Neural crest cell (in vitro differentiated cells): ENCODE measurements around the gene PLEKHM2. TPM values are rescaled to one million over a fixed set of nuclear protein-coding genes. Genes with fewer than 3 reads are reported as not detected.

Source experiments
- DNase-seq: peaks from one replicate; pipeline ENCODE4 v3.0.0; 2021; ENCODE audit warnings: low read depth, mixed read lengths, low spot score
- H3K27ac Mint-ChIP-seq: one replicate; pipeline ENCODE4 v1.8.0; 2021; ENCODE audit warnings: mild to moderate bottlenecking, mixed read lengths; ENCODE audit not compliant: unreplicated experiment
- H3K27me3 Mint-ChIP-seq: 2 replicates; pipeline ENCODE4 v1.8.0; 2021; ENCODE audit warnings: low read depth, mild to moderate bottlenecking, mixed read lengths
- H3K36me3 Mint-ChIP-seq: 2 replicates; pipeline ENCODE4 v1.8.0; 2021; ENCODE audit warnings: low read depth, mild to moderate bottlenecking, mixed read lengths
- H3K4me1 Mint-ChIP-seq: 2 replicates; pipeline ENCODE4 v1.8.0; 2021; ENCODE audit warnings: mixed read lengths
- H3K4me3 Mint-ChIP-seq: one replicate; pipeline ENCODE4 v1.8.0; 2021; ENCODE audit warnings: mild to moderate bottlenecking, mixed read lengths
- H3K9me3 Mint-ChIP-seq: 2 replicates; pipeline ENCODE4 v1.8.0; 2021; ENCODE audit warnings: mixed read lengths
- total RNA-seq: library from RNA; stranded (reverse); gene quantifications from 2 replicates; pipeline ENCODE4 v1.2.1, GENCODE V29; 2021
- TF ChIP-seq, protein P1 (sequence below): fragments of 200-600 bp; sonication (generic); conservative IDR thresholded peaks from 2 replicates; pipeline ENCODE4 v1.5.0; 2021; ENCODE audit warnings: antibody characterized with exemption, mild to moderate bottlenecking

Gene PLEKHM2
- total RNA-seq, 1 donor from 2014 or later = 64.5 TPM

DNA sequence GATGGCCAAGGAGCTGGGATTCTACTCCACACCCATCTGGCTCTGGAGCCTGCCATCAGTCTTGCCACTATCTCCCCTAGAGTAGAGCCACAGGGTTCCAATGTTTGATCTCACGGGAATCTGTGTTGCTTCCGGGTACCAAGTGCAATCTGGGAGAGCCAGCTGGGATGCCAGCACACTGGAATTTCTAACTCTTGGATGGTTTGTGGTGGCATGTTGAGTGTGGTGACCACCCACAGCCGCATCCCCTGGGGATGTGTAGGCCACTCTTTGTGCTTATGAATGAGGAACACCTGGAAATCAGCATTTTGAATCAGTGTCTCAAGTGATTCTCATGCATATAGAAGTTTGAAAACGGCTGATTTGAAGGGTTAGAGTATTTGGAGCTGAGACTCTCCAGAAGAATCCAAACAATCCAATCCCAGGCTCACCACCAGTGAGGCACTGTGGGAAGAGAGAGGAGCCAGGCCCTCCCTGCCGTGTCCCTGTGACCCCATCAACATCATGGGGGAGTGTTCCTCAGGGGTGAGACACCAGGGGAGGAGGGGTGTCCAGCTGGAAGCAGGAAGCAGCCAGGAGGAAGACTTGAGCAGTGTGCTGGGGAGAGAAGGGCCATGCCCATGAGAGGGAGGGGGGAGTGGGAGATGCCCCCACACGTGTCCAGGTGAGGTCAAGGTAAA lies 87.9 kb downstream of the PLEKHM2 start:
- Mint-ChIP-seq H3K9me3 (no peaks in the 10 kb centered on the region), H3K27ac (no peak overlapping the region), H3K4me3 (no peak overlapping the region), H3K36me3 (peaks cover 2% of the 10 kb centered on the region), H3K27me3 (no peaks in the 10 kb centered on the region), H3K4me1 (no peaks in the 10 kb centered on the region)
- TF ChIP-seq, protein P1, sequence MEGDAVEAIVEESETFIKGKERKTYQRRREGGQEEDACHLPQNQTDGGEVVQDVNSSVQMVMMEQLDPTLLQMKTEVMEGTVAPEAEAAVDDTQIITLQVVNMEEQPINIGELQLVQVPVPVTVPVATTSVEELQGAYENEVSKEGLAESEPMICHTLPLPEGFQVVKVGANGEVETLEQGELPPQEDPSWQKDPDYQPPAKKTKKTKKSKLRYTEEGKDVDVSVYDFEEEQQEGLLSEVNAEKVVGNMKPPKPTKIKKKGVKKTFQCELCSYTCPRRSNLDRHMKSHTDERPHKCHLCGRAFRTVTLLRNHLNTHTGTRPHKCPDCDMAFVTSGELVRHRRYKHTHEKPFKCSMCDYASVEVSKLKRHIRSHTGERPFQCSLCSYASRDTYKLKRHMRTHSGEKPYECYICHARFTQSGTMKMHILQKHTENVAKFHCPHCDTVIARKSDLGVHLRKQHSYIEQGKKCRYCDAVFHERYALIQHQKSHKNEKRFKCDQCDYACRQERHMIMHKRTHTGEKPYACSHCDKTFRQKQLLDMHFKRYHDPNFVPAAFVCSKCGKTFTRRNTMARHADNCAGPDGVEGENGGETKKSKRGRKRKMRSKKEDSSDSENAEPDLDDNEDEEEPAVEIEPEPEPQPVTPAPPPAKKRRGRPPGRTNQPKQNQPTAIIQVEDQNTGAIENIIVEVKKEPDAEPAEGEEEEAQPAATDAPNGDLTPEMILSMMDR = no peak
- no peak for DNase-seq

DNA sequence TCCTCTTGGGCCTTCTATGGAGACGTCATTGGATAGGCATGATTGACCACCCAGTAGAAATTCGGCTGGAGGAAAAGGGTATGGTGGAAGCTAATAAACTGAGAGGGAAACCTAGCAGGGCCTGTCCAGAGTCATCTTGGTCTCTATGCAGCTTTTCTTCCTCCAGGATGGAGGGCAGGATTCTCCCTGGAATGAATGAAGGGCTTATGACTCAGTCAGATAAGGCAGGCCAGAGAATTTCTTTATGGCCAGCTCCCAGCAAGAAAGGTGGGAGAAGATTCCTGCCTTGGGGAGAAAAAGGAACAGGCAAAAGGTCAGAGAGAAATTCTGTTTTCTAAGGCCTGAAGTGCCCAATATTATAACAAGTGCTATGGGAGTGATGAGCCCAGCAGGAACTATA lies 91.6 kb downstream of the PLEKHM2 start:
- no peaks in the 10 kb centered on the region for H3K9me3 Mint-ChIP-seq
- TF ChIP-seq, protein P1 = no peak
- no peaks in the 10 kb centered on the region for H3K4me1 Mint-ChIP-seq
- no peak overlapping the region for H3K27ac Mint-ChIP-seq
- DNase-seq = no peak
- H3K36me3 Mint-ChIP-seq = peaks cover 5% of the 10 kb centered on the region
- no peak overlapping the region for H3K4me3 Mint-ChIP-seq
- no peaks in the 10 kb centered on the region for H3K27me3 Mint-ChIP-seq

DNA sequence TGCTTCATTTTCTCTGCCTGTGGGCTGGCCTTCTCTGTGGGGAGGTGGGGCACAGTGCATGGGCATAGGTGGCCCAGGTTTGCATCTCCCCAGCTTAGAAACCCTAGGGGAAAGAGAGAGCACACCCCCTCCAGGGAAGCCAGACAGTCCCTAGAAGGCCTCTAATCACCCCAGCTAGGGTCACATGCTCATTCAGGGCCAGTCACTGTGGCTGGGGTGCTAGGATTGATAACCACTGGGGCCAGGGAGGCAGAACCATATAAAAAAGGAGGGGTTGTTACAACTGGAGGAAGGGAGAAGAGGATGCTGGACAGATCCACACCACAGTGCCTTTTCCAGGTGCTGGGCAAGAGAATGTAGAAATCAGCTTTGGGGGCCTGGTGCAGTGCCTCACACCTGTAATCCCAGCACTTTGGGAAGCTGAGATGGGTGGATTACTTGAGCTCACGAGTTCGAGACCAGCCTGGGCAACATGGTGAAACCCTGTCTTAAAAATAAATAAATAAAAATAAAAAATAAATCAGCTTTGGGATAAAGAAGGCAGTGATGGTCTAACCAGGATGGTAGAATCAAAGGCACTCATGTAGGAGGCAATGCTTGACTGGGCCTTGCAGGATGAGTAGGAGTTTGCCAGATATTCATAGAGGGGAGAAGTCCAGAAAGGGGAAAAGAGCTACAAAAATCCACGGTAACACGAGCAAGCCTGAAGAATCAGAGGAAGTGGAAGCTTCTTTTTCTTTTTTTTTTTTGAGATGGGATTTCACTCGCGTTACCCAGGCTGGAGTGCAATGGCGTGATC lies 94.0 kb downstream of the PLEKHM2 start:
- no peak for DNase-seq
- H3K27ac Mint-ChIP-seq = no peak overlapping the region
- no peaks in the 10 kb centered on the region for H3K4me1 Mint-ChIP-seq
- no peaks in the 10 kb centered on the region for H3K9me3 Mint-ChIP-seq
- no peaks in the 10 kb centered on the region for H3K27me3 Mint-ChIP-seq
- peaks cover 5% of the 10 kb centered on the region for H3K36me3 Mint-ChIP-seq
- H3K4me3 Mint-ChIP-seq = no peak overlapping the region
- TF ChIP-seq, protein P1 = no peak

Other genes starting within 250 kb of the PLEKHM2 start
- 0.40 TPM in 1 of 2 replicates, not detected in the other for gene CTRC, start 245.9 kb upstream of the PLEKHM2 start, total RNA-seq
- not detected in 2 replicates for gene CELA2A, start 227.6 kb upstream of the PLEKHM2 start, total RNA-seq
- gene CELA2B, start 208.2 kb upstream of the PLEKHM2 start, total RNA-seq = not detected in 2 replicates
- gene CASP9, start 160.1 kb upstream of the PLEKHM2 start, total RNA-seq = 13.2 and 13.8 TPM in 2 replicates
- gene DNAJC16, start 157.5 kb upstream of the PLEKHM2 start, total RNA-seq = 21.5 and 23.6 TPM in 2 replicates
- 1.2 and 1.4 TPM in 2 replicates for gene AGMAT, start 99.3 kb upstream of the PLEKHM2 start, total RNA-seq
- gene DDI2, start 66.9 kb upstream of the PLEKHM2 start, total RNA-seq = 33.0 and 33.2 TPM in 2 replicates
- gene SLC25A34, start 51.9 kb downstream of the PLEKHM2 start, total RNA-seq = 2.9 and 3.3 TPM in 2 replicates
- gene TMEM82, start 58.2 kb downstream of the PLEKHM2 start, total RNA-seq = not detected in 2 replicates
- 6.2 and 7.9 TPM in 2 replicates for gene FBLIM1, start 74.5 kb downstream of the PLEKHM2 start, total RNA-seq
- gene UQCRHL, start 123.3 kb downstream of the PLEKHM2 start, total RNA-seq = 2.7 and 3.3 TPM in 2 replicates
- gene SPEN, start 163.4 kb downstream of the PLEKHM2 start, total RNA-seq = 66.5 and 69.4 TPM in 2 replicates